Kidney (tissue), 14 donors: ENCODE measurements around the gene NINJ2. TPM values are rescaled to one million over a fixed set of nuclear protein-coding genes. Genes with fewer than 3 reads are reported as not detected.

ENCODE experiments used
- DNase-seq, 5 donors: peaks; one replicate each; pipeline ENCODE4 v3.0.0-alpha.2; 2013 to 2020
- FAIRE-seq: peaks from 2 replicates; lab custom pipeline; 2012; peaks lifted over from hg19 to GRCh38; lab: Jason Lieb, UNC
- H3K27ac ChIP-seq, 2 donors: one replicate each; pipeline ENCODE4 v1.7.0; 2013; ENCODE audit warnings: low read depth in 2 of 2, low read length in 2 of 2, inconsistent platforms in 1 of 2
- H3K27me3 ChIP-seq: one replicate; pipeline ENCODE4 v1.7.1; 2013; ENCODE audit warnings: low read length, inconsistent platforms; ENCODE audit not compliant: control insufficient read depth, insufficient read depth
- H3K36me3 ChIP-seq, 3 donors: one replicate each; pipeline versions ENCODE4 v1.7.0 to v1.7.1; 2013; ENCODE audit warnings: low read length in 3 of 3, control low read depth in 1 of 3, inconsistent platforms in 1 of 3; ENCODE audit not compliant: insufficient read depth in 3 of 3, control insufficient read depth in 2 of 3
- H3K4me1 ChIP-seq, 3 donors: one replicate each; pipeline versions ENCODE4 v1.7.0 to v1.7.1; 2013; ENCODE audit warnings: low read length in 3 of 3, inconsistent platforms in 1 of 3, low read depth in 1 of 3; ENCODE audit not compliant: control insufficient read depth in 2 of 3, insufficient read depth in 2 of 3
- H3K4me3 ChIP-seq, 3 donors: one replicate each; pipeline versions ENCODE4 v1.7.0 to v1.8.1; 2013; ENCODE audit warnings: low read length in 3 of 3, control low read depth in 1 of 3, inconsistent platforms in 1 of 3
- H3K9ac ChIP-seq, 3 donors: one replicate each; pipeline versions ENCODE4 v1.7.0 to v1.7.1; 2013; ENCODE audit warnings: low read length in 3 of 3, control low read depth in 1 of 3, inconsistent platforms in 1 of 3
- H3K9me3 ChIP-seq, 3 donors: one replicate each; pipeline versions ENCODE4 v1.7.0 to v1.7.1; 2013; ENCODE audit warnings: low read length in 3 of 3, control low read depth in 1 of 3, inconsistent platforms in 1 of 3; ENCODE audit not compliant: control insufficient read depth in 2 of 3, insufficient read depth in 1 of 3
- CTCF ChIP-seq: IDR thresholded peaks from 3 replicates; pipeline ENCODE4 v1.5.1; 2012; ENCODE audit warnings: mild to moderate bottlenecking, moderate library complexity, borderline replicate concordance; ENCODE audit not compliant: insufficient read depth; ENCODE audit errors: extremely low read depth
- intact Hi-C: fragments of 100-400 bp; cut with DNase I; formaldehyde crosslinking; loops from one replicate; pipeline ENCODE4 v1.11.1; 2022
- polyA plus RNA-seq: library from polyadenylated mRNA; stranded (reverse); fragments of 350-450 nt; fragmentation: Illumina TruSeq; extraction: RNeasy Lipid Tissue Mini Kit (QIAGEN cat#74804); gene quantifications from one replicate; pipeline ENCODE4 v1.2.3, GENCODE V29; 2014; ENCODE audit warnings: low read depth, low replicate concordance; ENCODE audit not compliant: insufficient read depth
- total RNA-seq: library from RNA; stranded (reverse); fragmentation: NEBNext Ultra II Directional; extraction: Animal tissue kit (Norgen Biotek cat#: 25700); gene quantifications from one replicate; pipeline ENCODE4 v1.2.1, GENCODE V29; 2021
- donor health status: control.
- donor health status: control.
- donor health status: control.
- donor health status: control.
- donor health status: control.
- donor health status: DM: yes; HTN: yes; CAD: no.
- donor health status: Normal renal cell carcinoma (clear cell type).

NINJ2 gene
- total and polyA plus RNA-seq, 2 donors from 2014 or later: 0.69 to 2.8 TPM

GRCh38 chr12:636632-637031, 26.6 kb downstream of the NINJ2 start:
- Histone ChIP-seq H3K27me3 (no peaks in the 10 kb centered on the region), H3K9ac (no peak overlapping the region), H3K4me3 (no peak overlapping the region), H3K4me1 (peaks cover 0 to 10% (median 2%) of the 10 kb centered on the region in 3 donors), H3K27ac (no peak overlapping the region), H3K9me3 (no peaks in the 10 kb centered on the region), H3K36me3 (no peaks in the 10 kb centered on the region)
- FAIRE-seq: no peak
- DNase-seq: no peak
- no peak for TF ChIP-seq CTCF
- intact Hi-C loops: no loop called here

GRCh38 chr12:633731-634130, 29.5 kb downstream of the NINJ2 start:
- intact Hi-C loops: no loop called here
- no peak overlapping the region for H3K4me3 ChIP-seq
- H3K9ac ChIP-seq: no peak overlapping the region
- H3K9me3 ChIP-seq: no peaks in the 10 kb centered on the region
- FAIRE-seq: no peak
- no peaks in the 10 kb centered on the region for H3K27me3 ChIP-seq
- TF ChIP-seq CTCF: no peak
- no peak overlapping the region for H3K27ac ChIP-seq
- H3K36me3 ChIP-seq: no peaks in the 10 kb centered on the region
- peaks cover 0 to 11% (median 2%) of the 10 kb centered on the region in 3 donors for H3K4me1 ChIP-seq
- no peak for DNase-seq

GRCh38 chr12:632102-632696, 31.0 kb downstream of the NINJ2 start:
- intact Hi-C loops: no loop called here
- H3K36me3 ChIP-seq: no peaks in the 10 kb centered on the region
- no peak for TF ChIP-seq CTCF
- peak overlapping the region; percentile 2 to 19 for H3K27ac ChIP-seq
- peaks cover 0 to 6% (median 2%) of the 10 kb centered on the region in 3 donors for H3K4me1 ChIP-seq
- FAIRE-seq: no peak
- H3K9me3 ChIP-seq: no peaks in the 10 kb centered on the region
- no peaks in the 10 kb centered on the region for H3K27me3 ChIP-seq
- H3K9ac ChIP-seq: no peak overlapping the region
- H3K4me3 ChIP-seq: no peak overlapping the region
- peak in 3 of 5 donors; percentile 37 to 63 (median 58) for DNase-seq
